PC-3 (cell line): ENCODE data around the gene FOXL3.

Experiments used
- EZH2 ChIP-seq: fragments of 300-600 bp; sonication (generic); IDR thresholded peaks from one replicate; pipeline ENCODE4 v1.6.1; 2017; ENCODE audit warnings: antibody characterized with exemption, mild to moderate bottlenecking, low read length; ENCODE audit not compliant: unreplicated experiment
- TF ChIP-seq, protein P1 (sequence below): fragments of 300-600 bp; sonication (generic); conservative IDR thresholded peaks from 2 replicates; pipeline ENCODE4 v1.5.1; 2017; ENCODE audit warnings: antibody characterized with exemption, low read depth, mild to moderate bottlenecking, low read length

DNA sequence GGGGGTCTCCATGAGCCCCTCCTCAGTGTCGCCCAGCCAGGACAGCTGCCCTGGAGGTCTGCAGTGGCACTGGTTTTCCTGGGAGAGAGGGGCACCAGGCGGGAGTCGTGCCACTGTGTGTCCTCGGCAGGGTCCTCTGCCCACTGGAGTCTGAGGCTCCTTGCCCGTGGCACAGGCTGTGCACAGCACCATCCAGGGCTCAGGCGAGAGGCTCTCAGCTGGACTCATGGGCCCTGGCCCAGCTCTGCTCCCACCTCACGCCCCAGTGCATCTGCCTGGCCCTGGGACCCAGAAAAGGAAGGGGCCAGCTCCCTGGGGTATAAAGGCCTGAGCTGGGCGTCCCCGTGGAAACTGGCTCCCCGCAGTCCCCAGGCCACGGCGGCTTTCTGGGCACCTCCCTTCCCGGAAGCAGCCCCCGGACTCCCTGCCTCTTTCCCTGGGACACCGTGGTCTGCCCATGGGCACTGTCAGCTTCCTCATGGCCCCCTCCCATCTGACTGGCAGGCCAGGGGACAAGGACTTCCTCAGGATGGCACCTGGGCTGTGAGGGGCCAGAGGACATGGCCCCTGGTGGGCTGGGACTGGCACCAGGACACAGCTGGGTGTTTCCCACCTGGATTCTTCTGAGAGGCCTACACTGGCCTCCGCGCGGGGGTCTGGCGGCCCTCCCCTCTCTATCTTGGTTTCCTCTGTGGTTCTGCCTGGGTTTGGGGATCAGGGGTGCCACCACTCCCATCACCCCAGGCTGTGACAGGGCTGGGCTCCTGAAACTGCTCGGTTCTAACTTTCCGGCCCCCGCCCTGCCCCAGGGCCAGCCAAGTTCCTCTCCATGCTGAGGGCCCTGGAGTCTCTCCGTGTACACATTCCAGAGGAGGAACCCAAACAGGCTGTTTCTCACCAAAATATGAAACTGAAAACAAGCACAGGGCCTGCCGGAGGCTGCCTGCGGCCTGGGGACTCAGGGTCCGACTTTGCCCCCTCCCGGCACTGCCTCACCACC lies 5.5 kb downstream of the FOXL3 start:
- TF ChIP-seq, protein P1, sequence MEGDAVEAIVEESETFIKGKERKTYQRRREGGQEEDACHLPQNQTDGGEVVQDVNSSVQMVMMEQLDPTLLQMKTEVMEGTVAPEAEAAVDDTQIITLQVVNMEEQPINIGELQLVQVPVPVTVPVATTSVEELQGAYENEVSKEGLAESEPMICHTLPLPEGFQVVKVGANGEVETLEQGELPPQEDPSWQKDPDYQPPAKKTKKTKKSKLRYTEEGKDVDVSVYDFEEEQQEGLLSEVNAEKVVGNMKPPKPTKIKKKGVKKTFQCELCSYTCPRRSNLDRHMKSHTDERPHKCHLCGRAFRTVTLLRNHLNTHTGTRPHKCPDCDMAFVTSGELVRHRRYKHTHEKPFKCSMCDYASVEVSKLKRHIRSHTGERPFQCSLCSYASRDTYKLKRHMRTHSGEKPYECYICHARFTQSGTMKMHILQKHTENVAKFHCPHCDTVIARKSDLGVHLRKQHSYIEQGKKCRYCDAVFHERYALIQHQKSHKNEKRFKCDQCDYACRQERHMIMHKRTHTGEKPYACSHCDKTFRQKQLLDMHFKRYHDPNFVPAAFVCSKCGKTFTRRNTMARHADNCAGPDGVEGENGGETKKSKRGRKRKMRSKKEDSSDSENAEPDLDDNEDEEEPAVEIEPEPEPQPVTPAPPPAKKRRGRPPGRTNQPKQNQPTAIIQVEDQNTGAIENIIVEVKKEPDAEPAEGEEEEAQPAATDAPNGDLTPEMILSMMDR: no peak
- no peak for TF ChIP-seq EZH2
